K562 (cell line): Measurements from ENCODE around the gene RXFP1. TPM values are rescaled to one million over a fixed set of nuclear protein-coding genes. Genes with fewer than 3 reads are reported as not detected.
A peak's percentile ranks its signal among the peaks of the same experiment; 100 is the strongest.

Experiments
- BHLHE40 ChIP-seq: IDR thresholded peaks from 2 replicates; pipeline ENCODE4 v1.6.1; 2011; ENCODE audit warnings: low read length, improper control_type of control experiment
- BRD4 ChIP-seq: fragments of 200-600 bp; sonication (generic); IDR thresholded peaks from 2 replicates; pipeline ENCODE4 v1.6.1; 2017; ENCODE audit warnings: inconsistent platforms
- CBFA2T2 ChIP-seq: fragments of 450-650 bp; conservative IDR thresholded peaks from 2 replicates; pipeline ENCODE4 v1.6.1; 2017; ENCODE audit warnings: mild to moderate bottlenecking
- DPF2 ChIP-seq: fragments of 450-650 bp; IDR thresholded peaks from 2 replicates; pipeline ENCODE4 v1.6.1; 2016
- ELK3 ChIP-seq: fragments of 450-650 bp; formaldehyde crosslinking; IDR thresholded peaks from 2 replicates; pipeline ENCODE4 v1.4.0; 2020; ENCODE audit warnings: mild to moderate bottlenecking
- IRF1 ChIP-seq: sonication (generic); formaldehyde crosslinking; IDR thresholded peaks from 2 replicates; pipeline ENCODE4 v1.8.0; 2022; ENCODE audit warnings: missing genetic modification reagents, mild to moderate bottlenecking, borderline replicate concordance
- IRF9 ChIP-seq: fragments of 450-650 bp; IDR thresholded peaks from 2 replicates; pipeline ENCODE4 v1.6.1; 2016; ENCODE audit warnings: missing biosample characterization, missing genetic modification characterization
- SIN3A ChIP-seq, 2 experiments: fragments of 150-350 bp in 1 of 2; IDR thresholded peaks; 2 replicates each; pipeline ENCODE4 v1.6.1; 2011 to 2016; ENCODE audit warnings: borderline replicate concordance in 2 of 2, low read depth in 2 of 2, low read length in 2 of 2, mild to moderate bottlenecking in 2 of 2, moderate library complexity in 2 of 2; ENCODE audit not compliant: control insufficient read depth in 1 of 2
- THRAP3 ChIP-seq: fragments of 450-650 bp; IDR thresholded peaks from 2 replicates; pipeline ENCODE4 v1.6.1; 2016; ENCODE audit warnings: mild to moderate bottlenecking, inconsistent platforms, borderline replicate concordance
- ZBTB2 ChIP-seq: fragments of 450-650 bp; IDR thresholded peaks from 2 replicates; pipeline ENCODE4 v1.6.1; 2016; ENCODE audit warnings: antibody characterized with exemption
- ZNF318 ChIP-seq, 2 experiments: fragments of 450-650 bp; IDR thresholded peaks; 2 replicates each; pipeline ENCODE4 v1.6.1; 2016; ENCODE audit warnings: mild to moderate bottlenecking in 2 of 2, borderline replicate concordance in 1 of 2, low read depth in 1 of 2, moderate library complexity in 1 of 2
- ZNF740 ChIP-seq, 3 experiments: fragments of 200-800 bp in 1 of 3; sonication (Bioruptor generic) in 1 of 3; sonication (generic) in 1 of 3; formaldehyde crosslinking in 1 of 3; IDR thresholded peaks; 2 replicates each; pipeline versions ENCODE4 v1.6.1 to v1.8.0; 2016 to 2022; ENCODE audit warnings: mild to moderate bottlenecking in 2 of 3, missing compliant biosample characterization in 2 of 3, missing genetic modification characterization in 2 of 3, missing genetic modification reagents in 1 of 3
- polyA plus RNA-seq, 8 experiments: library from polyadenylated mRNA; depleted of rRNA in 4 of 8; stranded (reverse) in 5 of 8; unstranded in 3 of 8; fragments of >200 nt; fragmentation: Nextera tagmentation in 2 of 8; fragmentation: Illumina TruSeq in 1 of 8; extraction: Ambion mirVana in 2 of 8; extraction: Trizol in 1 of 8; gene quantifications; 2 replicates each; pipeline versions ENCODE4 v1.2.1 to v1.2.3, GENCODE V29; 2011 to 2014; ENCODE audit warnings: inconsistent platforms in 1 of 8, missing spikeins in 1 of 8
- total RNA-seq, 7 experiments: library from RNA; depleted of rRNA in 6 of 7; stranded (reverse); fragments of >200 nt in 6 of 7; fragmentation: Illumina TruSeq in 2 of 7; extraction: Trizol in 2 of 7; gene quantifications; 2 replicates each; pipeline versions ENCODE4 v1.2.1 to v1.2.3, GENCODE V29; 2011 to 2021; ENCODE audit warnings: low replicate concordance in 1 of 7

The RXFP1 gene
- total and polyA plus RNA-seq, 9 of the 15 experiments (the other 6 are each of a cell fraction or from before 2014, with no cell fraction given) = 0.03 to 0.06 (median 0.04) TPM; not detected in 6

- TF ChIP-seq SIN3A (IDR thresholded peaks at IDR 0.05; ENCODE audit: borderline replicate concordance in 2 of 2, control insufficient read depth in 1 of 2, low read depth in 2 of 2, low read length in 2 of 2) = peak in 1 of 2 experiments; percentile 24; a peak in 1 of 4 replicates
- TF ChIP-seq ELK3 (CRISPR knock-in tag) = no peak
- no peak for TF ChIP-seq BRD4
- no peak for TF ChIP-seq IRF9
- TF ChIP-seq ZBTB2 = no peak
- TF ChIP-seq CBFA2T2 = no peak; the same call in 1 of the 2 replicates
- TF ChIP-seq ZNF318 (IDR thresholded peaks at IDR 0.05; ENCODE audit: borderline replicate concordance in 1 of 2, low read depth in 1 of 2) = no peak
- TF ChIP-seq BHLHE40 = peak; percentile 45; the same call in 1 of the 2 replicates
- TF ChIP-seq ZNF740 (CRISPR knock-in tag; IDR thresholded peaks at IDR 0.05) = no peak
- TF ChIP-seq ZNF740 (tag; IDR thresholded peaks at IDR 0.05) = no peak
- TF ChIP-seq THRAP3 = no peak
- no peak; the same call in 1 of the 2 replicates for TF ChIP-seq DPF2
- TF ChIP-seq IRF1 (CRISPR knock-in tag) = no peak
These were observed 149.4 kb downstream of the RXFP1 start (continued) for GRCh38 chr4:158670975-158671664.
